ENCODE data around the gene DYNC1I1.
A peak's percentile ranks its signal among the peaks of the same experiment; 100 is the strongest.
"Not testable (repeated sequence)": the region's sequence is repeated elsewhere in the genome, so short reads cannot be mapped to it uniquely, and the experiment has no call there.

Gene DYNC1I1

DNA sequence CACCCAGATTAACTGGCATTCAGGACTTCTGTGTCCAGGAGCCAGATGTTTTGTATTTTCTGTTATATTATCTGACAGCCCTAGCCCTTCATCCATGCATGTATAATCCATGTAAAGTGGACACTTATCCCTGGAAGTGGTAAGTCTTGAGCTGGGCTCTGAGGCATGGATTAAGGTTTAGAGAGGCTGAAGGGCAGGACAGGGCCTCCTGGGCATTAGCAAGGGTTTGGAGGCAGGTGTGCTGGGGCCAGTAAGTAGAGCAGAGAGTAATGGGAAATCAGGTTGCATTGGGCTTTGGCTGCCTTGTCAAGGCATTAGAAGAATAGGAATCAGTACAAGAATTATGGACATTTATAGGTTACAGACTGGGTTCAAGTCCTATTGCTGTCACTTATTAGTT is 138.0 kb downstream of the DYNC1I1 start:
- no peak for DNase-seq (ENCODE audit: low read depth)

GRCh38 chr7:95915731-95916130 is 143.4 kb downstream of the DYNC1I1 start:
- no peak for DNase-seq (ENCODE audit: low read depth)

DNA sequence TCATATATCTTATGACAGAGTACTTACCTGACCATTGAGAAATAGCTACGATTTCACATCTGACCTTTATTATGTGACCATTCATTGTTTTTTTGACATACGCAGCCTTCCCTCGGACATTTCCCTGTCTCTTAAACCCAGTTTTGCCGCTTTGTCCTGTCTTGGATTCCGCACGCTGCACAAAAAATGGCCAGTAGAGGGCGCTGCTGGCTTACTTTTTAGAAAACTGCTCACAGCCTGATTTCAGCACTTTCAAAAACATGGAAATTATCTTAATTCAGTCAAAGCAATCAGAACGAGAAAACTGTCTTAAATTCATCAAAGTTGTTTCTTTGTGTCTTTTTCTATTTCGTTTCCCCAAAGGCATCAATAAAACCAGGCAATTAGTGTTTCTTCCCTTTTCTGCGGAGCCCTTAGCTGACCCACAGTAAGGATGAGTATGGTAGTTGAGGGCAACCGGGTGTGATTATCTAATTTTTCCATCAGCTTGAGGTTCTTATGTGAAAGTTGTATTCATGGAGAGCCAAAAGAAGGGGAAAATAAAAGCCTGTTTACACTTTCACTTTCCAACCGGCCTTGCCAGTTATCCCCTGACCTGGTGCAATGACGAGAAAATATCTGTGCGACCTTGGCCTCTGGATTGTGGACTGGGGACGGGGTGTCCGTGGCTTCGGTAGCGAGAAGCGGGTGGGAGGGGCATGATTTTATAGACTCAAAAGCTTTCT is 144.4 kb downstream of the DYNC1I1 start:
- DNase-seq (ENCODE audit: low read depth): peak; percentile 35

GRCh38 chr7:95917634-95918033 is 145.3 kb downstream of the DYNC1I1 start:
- DNase-seq (ENCODE audit: low read depth): no peak

- no peak for DNase-seq (ENCODE audit: low read depth)
Observed at GRCh38 chr7:95919556-95919955, 147.2 kb downstream of the DYNC1I1 start.

DNA sequence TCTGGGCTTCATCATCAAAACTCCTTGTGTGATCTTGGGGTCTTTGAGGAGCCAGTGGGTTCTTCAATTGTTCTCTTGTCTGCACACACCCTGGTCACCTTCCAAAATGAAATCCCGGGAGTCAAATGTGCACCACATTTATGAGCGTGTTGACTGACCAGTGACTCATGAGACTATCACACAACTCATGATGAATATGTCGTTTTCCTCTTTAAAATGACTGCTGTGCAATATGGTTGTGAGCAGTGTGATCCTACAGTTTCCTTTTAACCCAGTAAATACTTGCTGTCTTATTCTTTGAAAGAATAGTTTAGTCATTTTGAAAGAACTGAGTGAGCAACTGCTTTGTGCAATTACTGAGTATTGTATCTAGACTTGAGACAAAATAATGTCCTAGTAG is 149.2 kb downstream of the DYNC1I1 start:
- no peak for DNase-seq (ENCODE audit: low read depth)

GRCh38 chr7:95922191-95922590 is 149.8 kb downstream of the DYNC1I1 start:
- DNase-seq (ENCODE audit: low read depth): no peak

DNA sequence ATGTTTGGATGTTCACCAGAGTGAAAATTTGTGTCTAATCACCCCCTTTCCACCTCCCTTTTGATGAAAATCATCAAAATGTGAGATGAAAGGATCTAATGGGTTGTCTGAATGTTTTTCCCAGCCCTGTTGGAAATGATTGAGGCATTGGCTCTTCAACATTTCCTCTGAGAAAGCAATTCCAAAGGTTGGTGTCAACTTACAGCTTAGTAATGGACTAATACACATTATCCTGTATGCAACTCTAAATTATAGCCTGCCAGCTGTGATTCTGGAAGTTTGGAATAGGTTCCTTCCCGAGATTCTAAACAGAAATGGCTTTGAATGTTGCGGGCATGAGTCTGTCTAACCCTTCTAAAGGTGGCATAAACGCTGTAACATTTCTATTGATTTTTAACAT is 152.9 kb downstream of the DYNC1I1 start:
- no peak for DNase-seq (ENCODE audit: low read depth)

GRCh38 chr7:95925971-95926370 is 153.6 kb downstream of the DYNC1I1 start:
- DNase-seq (ENCODE audit: low read depth): no peak

GRCh38 chr7:95927756-95928155 is 155.4 kb downstream of the DYNC1I1 start:
- DNase-seq (ENCODE audit: low read depth): no peak

GRCh38 chr7:95929710-95930280 is 157.4 kb downstream of the DYNC1I1 start:
- DNase-seq (ENCODE audit: low read depth): no peak

- DNase-seq (ENCODE audit: low read depth): no peak
Observed at GRCh38 chr7:95931460-95932232, 159.3 kb downstream of the DYNC1I1 start.

GRCh38 chr7:95933618-95934017 is 161.3 kb downstream of the DYNC1I1 start:
- no peak for DNase-seq (ENCODE audit: low read depth)

GRCh38 chr7:95944867-95945266 is 172.5 kb downstream of the DYNC1I1 start:
- DNase-seq (ENCODE audit: low read depth): not testable (repeated sequence)

- no peak for DNase-seq (ENCODE audit: low read depth)
Observed at GRCh38 chr7:95950698-95951097, 178.3 kb downstream of the DYNC1I1 start.

DNA sequence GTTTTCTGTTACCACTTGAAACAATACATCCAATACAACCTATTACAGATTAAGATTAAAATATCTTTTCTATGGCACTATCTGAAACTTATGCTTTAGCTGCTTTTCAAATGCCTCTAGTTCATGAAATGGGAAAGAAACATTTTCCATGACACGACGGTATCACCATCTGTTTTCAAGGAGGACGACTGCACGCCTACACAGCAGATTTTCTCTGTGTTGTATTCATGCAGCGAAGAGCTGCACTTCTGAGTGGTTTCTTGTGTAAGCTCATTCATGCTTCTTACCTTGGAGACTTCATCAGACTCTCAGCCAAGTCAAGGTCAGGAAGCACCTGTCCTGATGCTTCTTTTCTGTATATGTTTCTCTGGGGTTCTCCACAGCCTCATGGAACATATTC is 179.2 kb downstream of the DYNC1I1 start:
- no peak for DNase-seq (ENCODE audit: low read depth)

DNA sequence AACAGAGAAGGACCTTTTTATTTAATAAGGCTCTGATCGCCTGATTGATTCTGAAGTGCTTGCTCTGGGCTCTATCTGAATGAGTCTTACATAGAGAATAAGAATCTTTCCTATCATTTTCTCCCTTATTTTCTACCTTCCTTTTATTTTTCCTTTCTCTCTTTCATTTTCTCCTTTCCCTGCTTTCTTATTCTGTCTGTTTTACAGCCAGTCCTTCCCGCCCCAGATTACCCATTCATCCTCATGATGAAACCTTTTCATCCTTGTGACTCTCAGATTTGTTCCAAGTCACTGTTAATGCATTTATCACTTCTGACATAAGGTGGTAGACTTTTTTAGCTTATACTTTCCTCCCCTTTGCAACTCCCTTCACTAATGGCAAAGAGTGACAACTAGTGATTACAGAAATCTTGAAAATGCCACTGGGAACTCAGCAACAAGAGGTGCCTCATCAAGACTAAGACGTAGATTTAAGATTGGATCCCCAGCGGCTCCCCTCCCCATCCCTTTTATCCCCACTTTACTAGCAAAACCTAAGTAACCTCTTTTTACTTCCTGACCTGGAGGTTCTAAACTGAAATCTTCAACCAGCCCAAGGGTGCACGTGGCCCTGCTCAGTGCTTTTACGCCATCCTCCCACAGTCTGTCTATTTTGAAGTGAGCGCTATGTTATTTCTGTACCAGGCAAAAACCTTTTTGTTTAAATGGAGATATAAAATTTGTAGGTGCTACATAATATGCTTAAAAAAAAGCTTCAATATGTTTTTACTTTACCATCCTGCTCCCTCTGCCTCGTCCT is 179.8 kb downstream of the DYNC1I1 start:
- DNase-seq (ENCODE audit: low read depth): no peak

DNA sequence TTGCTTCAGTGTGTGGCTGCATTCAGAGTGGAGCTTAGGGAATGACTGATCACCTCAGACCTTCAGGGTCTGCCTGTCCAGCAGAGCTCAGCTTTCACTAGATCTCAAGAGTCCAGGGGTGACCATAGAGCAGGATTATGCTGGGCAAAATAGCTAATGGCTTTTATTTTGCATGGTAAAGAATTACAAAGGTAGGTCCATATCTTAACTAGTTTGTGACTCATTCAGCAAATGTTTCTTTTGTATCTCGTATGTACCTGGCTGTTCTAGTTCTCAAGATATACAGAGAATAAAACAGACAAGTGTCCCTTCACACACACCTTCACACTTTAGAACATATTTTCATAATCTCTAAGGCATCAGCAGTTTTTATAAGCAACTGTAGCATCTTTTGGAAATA is 180.5 kb downstream of the DYNC1I1 start:
- no peak for DNase-seq (ENCODE audit: low read depth)

DNA sequence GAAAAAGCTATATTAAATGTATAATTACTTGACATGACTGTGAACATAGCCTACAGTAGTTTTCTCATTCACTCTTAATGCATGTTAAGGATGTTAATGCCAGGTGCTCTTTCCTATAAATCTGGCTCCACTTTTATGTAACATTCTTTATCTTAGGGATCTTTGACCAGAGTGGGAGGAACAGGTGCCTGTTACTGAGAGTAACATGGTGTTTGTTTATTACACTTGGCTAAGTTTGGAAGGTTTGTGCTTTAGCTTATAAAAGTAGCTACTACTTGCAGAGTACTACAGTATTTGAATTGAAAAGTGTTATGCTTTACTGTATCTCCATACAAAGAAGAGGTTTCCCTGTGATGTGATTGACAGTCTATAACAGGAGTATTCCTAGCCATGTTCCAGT is 183.4 kb downstream of the DYNC1I1 start:
- no peak for DNase-seq (ENCODE audit: low read depth)

DNA sequence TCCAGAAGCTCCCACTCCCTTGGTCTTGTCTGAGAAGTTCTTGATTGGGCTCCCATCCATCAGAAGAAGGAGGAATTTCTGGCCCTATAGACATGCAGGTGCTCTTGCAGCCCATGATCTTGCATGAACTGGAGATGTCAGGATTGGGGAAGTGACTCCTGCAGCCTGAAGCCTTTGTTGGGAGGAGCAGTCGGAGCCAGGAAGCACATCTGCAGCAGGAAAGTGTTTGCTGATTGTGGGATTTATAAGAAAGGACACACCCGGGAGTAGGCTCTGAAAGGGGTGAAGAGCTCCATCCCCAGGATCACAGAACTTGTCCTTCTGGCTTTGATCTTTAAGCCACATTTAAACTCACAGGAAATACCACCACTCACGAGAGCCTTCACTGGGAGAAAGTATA is 185.2 kb downstream of the DYNC1I1 start:
- DNase-seq (ENCODE audit: low read depth): no peak

DNA sequence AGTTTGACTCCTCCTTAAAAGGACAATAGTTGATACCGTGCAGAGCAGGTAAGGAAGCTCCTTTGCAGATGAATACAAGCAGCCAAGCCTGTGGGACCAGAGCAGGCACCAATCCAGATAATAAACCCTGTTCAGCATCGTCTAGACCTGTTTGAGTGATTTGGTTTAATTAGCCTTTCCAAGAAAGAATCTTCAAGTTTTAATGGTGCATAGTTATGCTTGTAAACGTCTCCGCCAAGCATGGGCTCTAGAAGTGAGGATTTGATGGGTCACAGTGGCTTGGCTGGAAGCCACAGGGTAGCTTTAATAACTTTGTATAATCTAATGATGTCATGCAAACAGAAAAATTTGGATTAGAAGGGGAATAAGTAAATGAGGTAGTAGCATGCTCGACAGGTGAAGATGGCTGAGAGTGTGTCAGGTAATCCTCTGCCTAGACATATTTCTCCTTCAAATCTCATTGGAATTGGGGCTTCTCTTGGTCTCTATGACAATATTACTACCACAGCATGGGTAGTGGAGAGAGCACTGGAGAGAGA is 188.4 kb downstream of the DYNC1I1 start:
- DNase-seq (ENCODE audit: low read depth): no peak

- no peak for DNase-seq (ENCODE audit: low read depth)
Observed at GRCh38 chr7:95963446-95963990, 191.2 kb downstream of the DYNC1I1 start.

Data from activated T-helper 1 cell treated with Interleukin-2 at 50 U/mL for 16 hours (primary cell).